ENCODE results near the gene DCAF4L1. TPM values are rescaled to one million over a fixed set of nuclear protein-coding genes. Genes with fewer than 3 reads are reported as not detected.

DCAF4L1 gene
- total RNA-seq, 4 donors from 2014 or later = under 0.01 to 0.30 (median 0.21) TPM; not detected in 1

GRCh38 chr4:42015438-42015837 lies 33.9 kb downstream of the DCAF4L1 start:
- TF ChIP-seq POLR2A (IDR thresholded peaks at IDR 0.05) (no peak), CTCF (IDR thresholded peaks at IDR 0.05) (no peak), EP300 (IDR thresholded peaks at IDR 0.05) (no peak)

GRCh38 chr4:42018451-42018850 lies 36.9 kb downstream of the DCAF4L1 start:
- no peak for DNase-seq (ENCODE audit: low spot score in 2 of 2)
- Histone ChIP-seq H3K27me3 (no peaks in the 10 kb centered on the region), H3K4me3 (no peak overlapping the region), H3K4me1 (no peaks in the 10 kb centered on the region), H3K9me3 (no peaks in the 10 kb centered on the region), H3K36me3 (peaks cover 0 to 24% (median 4%) of the 10 kb centered on the region in 3 donors), H3K27ac (no peak overlapping the region)
- TF ChIP-seq POLR2A (IDR thresholded peaks at IDR 0.05) (no peak), CTCF (IDR thresholded peaks at IDR 0.05) (no peak), EP300 (IDR thresholded peaks at IDR 0.05) (no peak)
- WGBS, 2 donors = 80% methylated on average over 2 of the region's 2 CpGs

More at GRCh38 chr4:42015438-42015837, 33.9 kb downstream of the DCAF4L1 start:
- H3K9me3 ChIP-seq = no peaks in the 10 kb centered on the region
- no peak for DNase-seq (ENCODE audit: low spot score in 2 of 2)
- H3K27ac ChIP-seq = no peak overlapping the region
- H3K36me3 ChIP-seq = no peaks in the 10 kb centered on the region
- H3K4me3 ChIP-seq = no peak overlapping the region
- H3K4me1 ChIP-seq = no peaks in the 10 kb centered on the region
- no peaks in the 10 kb centered on the region for H3K27me3 ChIP-seq
- WGBS, 2 donors = 91 to 96% methylated on average over 2 of the region's 2 CpGs

Other genes with a start within 250 kb of the DCAF4L1 start
- not detected for gene PHOX2B, start 233.0 kb upstream of the DCAF4L1 start, total RNA-seq
- 10 to 100 TPM; 40.2 to 76.4 (median 43.1) TPM for gene TMEM33, start 46.3 kb upstream of the DCAF4L1 start, total RNA-seq
- 10 to 100 TPM; 48.5 to 65.3 (median 62.1) TPM for gene SLC30A9, start 8.8 kb downstream of the DCAF4L1 start, total RNA-seq
- gene BEND4, start 170.9 kb downstream of the DCAF4L1 start, total RNA-seq = under 1 TPM; 0.22 to 0.98 (median 0.51) TPM

Data from tibial nerve (tissue), 4 donors.